ENCODE results near the gene RASA3. TPM values are rescaled to one million over a fixed set of nuclear protein-coding genes. Genes with fewer than 3 reads are reported as not detected.

The RASA3 gene
- total RNA-seq, 2 experiments from 2014 or later: 3.6 to 17.9 TPM

DNA sequence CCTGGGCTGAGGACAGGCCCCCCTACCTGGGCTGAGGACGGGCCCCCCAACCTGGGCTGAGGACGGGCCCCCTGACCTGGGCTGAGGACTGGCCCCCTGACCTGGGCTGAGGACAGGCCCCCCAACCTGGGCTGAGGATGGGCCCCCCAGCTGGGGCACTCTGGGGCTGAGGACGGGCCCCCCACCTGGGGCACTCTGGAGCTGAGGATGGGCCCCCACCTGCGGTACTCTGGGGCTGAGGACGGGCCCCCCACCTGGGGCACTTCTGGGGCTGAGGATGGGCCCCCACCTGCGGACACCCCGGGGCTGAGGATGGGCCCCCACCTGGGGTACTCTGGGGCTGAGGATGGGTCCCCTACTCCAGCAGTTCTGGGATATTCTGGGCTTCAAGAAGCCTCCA lies 65.5 kb downstream of the RASA3 start:
- Histone ChIP-seq H3K4me1 (ENCODE audit: insufficient read depth, low read length, poor library complexity, severe bottlenecking) (peaks cover 42% of the 10 kb centered on the region), H3K4me2 (ENCODE audit: low read length) (peak overlapping the region; percentile 82), H4K20me1 (ENCODE audit: insufficient read depth, low read length) (no peaks in the 10 kb centered on the region), H3K27ac (ENCODE audit: low read depth, low read length, poor library complexity, severe bottlenecking) (peak overlapping the region; percentile 45), H3K4me3 (ENCODE audit: low read depth, low read length, poor library complexity, severe bottlenecking) (peak overlapping the region; percentile 47), H3K9me3 (ENCODE audit: low read length) (no peaks in the 10 kb centered on the region), H2AFZ (ENCODE audit: low read length) (no peak overlapping the region; the same call in 1 of the 2 replicates), H3K36me3 (ENCODE audit: insufficient read depth, low read length) (no peaks in the 10 kb centered on the region), H3K79me2 (ENCODE audit: insufficient read depth, low read depth, low read length) (no peaks in the 10 kb centered on the region), H3K9me2 (ENCODE audit: insufficient read depth, low read length) (no peaks in the 10 kb centered on the region)
- intact Hi-C loops (cut with micrococcal nuclease; ENCODE audit: unreplicated experiment): loop anchor here (1.0 kb wide), 1 partner anchor 43 kb away; no protein-coding TSS in a partner anchor
- DNase-seq (ENCODE audit: low spot score): no peak
- no TSS peak for BruUV-seq (replicated peaks)
- TF ChIP-seq EZH2phosphoT487 (IDR thresholded peaks at IDR 0.05; ENCODE audit: borderline replicate concordance, low read depth, low read length): no peak
- TF ChIP-seq, protein P1, sequence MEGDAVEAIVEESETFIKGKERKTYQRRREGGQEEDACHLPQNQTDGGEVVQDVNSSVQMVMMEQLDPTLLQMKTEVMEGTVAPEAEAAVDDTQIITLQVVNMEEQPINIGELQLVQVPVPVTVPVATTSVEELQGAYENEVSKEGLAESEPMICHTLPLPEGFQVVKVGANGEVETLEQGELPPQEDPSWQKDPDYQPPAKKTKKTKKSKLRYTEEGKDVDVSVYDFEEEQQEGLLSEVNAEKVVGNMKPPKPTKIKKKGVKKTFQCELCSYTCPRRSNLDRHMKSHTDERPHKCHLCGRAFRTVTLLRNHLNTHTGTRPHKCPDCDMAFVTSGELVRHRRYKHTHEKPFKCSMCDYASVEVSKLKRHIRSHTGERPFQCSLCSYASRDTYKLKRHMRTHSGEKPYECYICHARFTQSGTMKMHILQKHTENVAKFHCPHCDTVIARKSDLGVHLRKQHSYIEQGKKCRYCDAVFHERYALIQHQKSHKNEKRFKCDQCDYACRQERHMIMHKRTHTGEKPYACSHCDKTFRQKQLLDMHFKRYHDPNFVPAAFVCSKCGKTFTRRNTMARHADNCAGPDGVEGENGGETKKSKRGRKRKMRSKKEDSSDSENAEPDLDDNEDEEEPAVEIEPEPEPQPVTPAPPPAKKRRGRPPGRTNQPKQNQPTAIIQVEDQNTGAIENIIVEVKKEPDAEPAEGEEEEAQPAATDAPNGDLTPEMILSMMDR (conservative IDR thresholded peaks at IDR 0.05; ENCODE audit: low read length): no peak
- ChIA-PET CTCF (ENCODE audit: unreplicated experiment) (no interaction called here), POLR2A (interaction anchor here (1.2 kb wide), 1 partner anchor 9 kb away, joined by 3 read pairs; no protein-coding TSS in a partner anchor)

DNA sequence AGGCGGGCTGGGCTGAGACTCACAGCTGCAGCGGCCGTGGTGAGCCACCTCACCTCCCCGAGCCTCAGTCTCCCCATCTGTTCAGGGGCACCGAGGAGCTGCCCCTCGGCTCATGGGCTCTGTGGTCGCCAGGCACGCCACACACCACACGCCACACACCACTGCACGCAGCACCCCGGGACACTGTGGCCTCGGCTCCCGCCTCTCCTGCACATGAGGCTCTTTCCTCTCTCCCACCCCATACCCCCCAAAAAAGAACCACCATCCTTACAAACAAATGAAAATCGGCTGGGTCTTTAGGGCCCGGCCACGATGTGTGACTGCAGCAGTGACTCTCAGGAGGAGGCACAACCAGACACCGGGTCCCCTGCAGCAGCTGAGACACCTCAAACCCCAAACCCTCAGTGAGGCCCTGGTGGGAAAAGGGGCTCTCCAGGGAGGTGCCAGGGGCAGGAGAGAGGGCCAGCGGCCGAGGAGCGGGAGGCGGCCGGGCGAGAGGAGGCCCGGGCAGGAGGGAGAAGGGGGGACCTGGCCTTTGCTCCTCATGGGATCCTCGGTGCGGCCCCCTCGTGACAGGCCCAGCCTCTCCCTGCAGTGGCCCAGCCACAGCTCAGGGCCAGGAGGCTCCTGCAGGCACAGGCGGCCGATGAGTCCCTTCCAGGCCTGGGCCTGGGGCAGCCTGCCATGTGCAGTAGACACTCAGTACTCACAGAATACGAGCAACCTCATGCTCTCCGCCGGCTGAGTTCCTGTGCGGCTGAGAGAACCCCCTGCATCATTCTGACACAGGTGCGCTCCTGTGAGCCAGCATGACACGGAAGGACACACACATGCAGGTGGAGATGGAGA lies 66.3 kb downstream of the RASA3 start:
- Histone ChIP-seq H3K9me3 (ENCODE audit: low read length) (no peaks in the 10 kb centered on the region), H3K79me2 (ENCODE audit: insufficient read depth, low read depth, low read length) (no peaks in the 10 kb centered on the region), H3K4me3 (ENCODE audit: low read depth, low read length, poor library complexity, severe bottlenecking) (peak overlapping the region; percentile 19), H2AFZ (ENCODE audit: low read length) (peak overlapping the region; percentile 52; the same call in 1 of the 2 replicates), H3K4me1 (ENCODE audit: insufficient read depth, low read length, poor library complexity, severe bottlenecking) (peaks cover 42% of the 10 kb centered on the region), H4K20me1 (ENCODE audit: insufficient read depth, low read length) (no peaks in the 10 kb centered on the region), H3K4me2 (ENCODE audit: low read length) (peak overlapping the region; percentile 82), H3K9me2 (ENCODE audit: insufficient read depth, low read length) (no peaks in the 10 kb centered on the region), H3K36me3 (ENCODE audit: insufficient read depth, low read length) (no peaks in the 10 kb centered on the region), H3K27ac (ENCODE audit: low read depth, low read length, poor library complexity, severe bottlenecking) (peak overlapping the region; percentile 45)
- intact Hi-C loops (cut with micrococcal nuclease; ENCODE audit: unreplicated experiment): loop anchor here (2.0 kb wide), 1 partner anchor 41 kb away; no protein-coding TSS in a partner anchor
- TF ChIP-seq EZH2phosphoT487 (IDR thresholded peaks at IDR 0.05; ENCODE audit: borderline replicate concordance, low read depth, low read length): no peak
- TF ChIP-seq, protein P1 (conservative IDR thresholded peaks at IDR 0.05; ENCODE audit: low read length): no peak
- no peak for DNase-seq (ENCODE audit: low spot score)
- CTCF ChIA-PET (ENCODE audit: unreplicated experiment): no interaction called here
- BruUV-seq (replicated peaks): no TSS peak
- POLR2A ChIA-PET: no interaction called here
